ENCODE measurements around the gene TAOK2. TPM values are rescaled to one million over a fixed set of nuclear protein-coding genes. Genes with fewer than 3 reads are reported as not detected.

Gene TAOK2
- total and polyA plus RNA-seq, 2 of the 13 experiments (the other 11 are each of a cell fraction or from before 2014, with no cell fraction given) = 17.4 to 43.2 TPM

GRCh38 chr16:30025574-30025973 is 51.9 kb downstream of the TAOK2 start (continued):
- TF ChIP-seq, protein P1, sequence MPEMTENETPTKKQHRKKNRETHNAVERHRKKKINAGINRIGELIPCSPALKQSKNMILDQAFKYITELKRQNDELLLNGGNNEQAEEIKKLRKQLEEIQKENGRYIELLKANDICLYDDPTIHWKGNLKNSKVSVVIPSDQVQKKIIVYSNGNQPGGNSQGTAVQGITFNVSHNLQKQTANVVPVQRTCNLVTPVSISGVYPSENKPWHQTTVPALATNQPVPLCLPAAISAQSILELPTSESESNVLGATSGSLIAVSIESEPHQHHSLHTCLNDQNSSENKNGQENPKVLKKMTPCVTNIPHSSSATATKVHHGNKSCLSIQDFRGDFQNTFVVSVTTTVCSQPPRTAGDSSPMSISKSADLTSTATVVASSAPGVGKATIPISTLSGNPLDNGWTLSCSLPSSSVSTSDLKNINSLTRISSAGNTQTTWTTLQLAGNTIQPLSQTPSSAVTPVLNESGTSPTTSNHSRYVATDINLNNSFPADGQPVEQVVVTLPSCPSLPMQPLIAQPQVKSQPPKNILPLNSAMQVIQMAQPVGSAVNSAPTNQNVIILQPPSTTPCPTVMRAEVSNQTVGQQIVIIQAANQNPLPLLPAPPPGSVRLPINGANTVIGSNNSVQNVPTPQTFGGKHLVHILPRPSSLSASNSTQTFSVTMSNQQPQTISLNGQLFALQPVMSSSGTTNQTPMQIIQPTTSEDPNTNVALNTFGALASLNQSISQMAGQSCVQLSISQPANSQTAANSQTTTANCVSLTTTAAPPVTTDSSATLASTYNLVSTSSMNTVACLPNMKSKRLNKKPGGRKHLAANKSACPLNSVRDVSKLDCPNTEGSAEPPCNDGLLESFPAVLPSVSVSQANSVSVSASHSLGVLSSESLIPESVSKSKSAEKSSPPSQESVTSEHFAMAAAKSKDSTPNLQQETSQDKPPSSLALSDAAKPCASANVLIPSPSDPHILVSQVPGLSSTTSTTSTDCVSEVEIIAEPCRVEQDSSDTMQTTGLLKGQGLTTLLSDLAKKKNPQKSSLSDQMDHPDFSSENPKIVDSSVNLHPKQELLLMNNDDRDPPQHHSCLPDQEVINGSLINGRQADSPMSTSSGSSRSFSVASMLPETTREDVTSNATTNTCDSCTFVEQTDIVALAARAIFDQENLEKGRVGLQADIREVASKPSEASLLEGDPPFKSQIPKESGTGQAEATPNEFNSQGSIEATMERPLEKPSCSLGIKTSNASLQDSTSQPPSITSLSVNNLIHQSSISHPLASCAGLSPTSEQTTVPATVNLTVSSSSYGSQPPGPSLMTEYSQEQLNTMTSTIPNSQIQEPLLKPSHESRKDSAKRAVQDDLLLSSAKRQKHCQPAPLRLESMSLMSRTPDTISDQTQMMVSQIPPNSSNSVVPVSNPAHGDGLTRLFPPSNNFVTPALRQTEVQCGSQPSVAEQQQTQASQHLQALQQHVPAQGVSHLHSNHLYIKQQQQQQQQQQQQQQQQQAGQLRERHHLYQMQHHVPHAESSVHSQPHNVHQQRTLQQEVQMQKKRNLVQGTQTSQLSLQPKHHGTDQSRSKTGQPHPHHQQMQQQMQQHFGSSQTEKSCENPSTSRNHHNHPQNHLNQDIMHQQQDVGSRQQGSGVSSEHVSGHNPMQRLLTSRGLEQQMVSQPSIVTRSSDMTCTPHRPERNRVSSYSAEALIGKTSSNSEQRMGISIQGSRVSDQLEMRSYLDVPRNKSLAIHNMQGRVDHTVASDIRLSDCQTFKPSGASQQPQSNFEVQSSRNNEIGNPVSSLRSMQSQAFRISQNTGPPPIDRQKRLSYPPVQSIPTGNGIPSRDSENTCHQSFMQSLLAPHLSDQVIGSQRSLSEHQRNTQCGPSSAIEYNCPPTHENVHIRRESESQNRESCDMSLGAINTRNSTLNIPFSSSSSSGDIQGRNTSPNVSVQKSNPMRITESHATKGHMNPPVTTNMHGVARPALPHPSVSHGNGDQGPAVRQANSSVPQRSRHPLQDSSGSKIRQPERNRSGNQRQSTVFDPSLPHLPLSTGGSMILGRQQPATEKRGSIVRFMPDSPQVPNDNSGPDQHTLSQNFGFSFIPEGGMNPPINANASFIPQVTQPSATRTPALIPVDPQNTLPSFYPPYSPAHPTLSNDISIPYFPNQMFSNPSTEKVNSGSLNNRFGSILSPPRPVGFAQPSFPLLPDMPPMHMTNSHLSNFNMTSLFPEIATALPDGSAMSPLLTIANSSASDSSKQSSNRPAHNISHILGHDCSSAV (CRISPR knock-in tag; IDR thresholded peaks at IDR 0.05; ENCODE audit: borderline replicate concordance) = no peak
- TF ChIP-seq ZFP36L2 (CRISPR knock-in tag; IDR thresholded peaks at IDR 0.05) (no peak), IRF1 (CRISPR knock-in tag; IDR thresholded peaks at IDR 0.05; ENCODE audit: low read depth) (no peak), FOSL2 (CRISPR knock-in tag; IDR thresholded peaks at IDR 0.05) (no peak), SAP130 (CRISPR knock-in tag; IDR thresholded peaks at IDR 0.05; ENCODE audit: low read depth) (no peak)

Data from HepG2 (cell line).